ENCODE data around the gene DHX16.
"Not testable (repeated sequence)": the region's sequence is repeated elsewhere in the genome, so short reads cannot be mapped to it uniquely, and the experiment has no call there.

The DHX16 gene

DNA sequence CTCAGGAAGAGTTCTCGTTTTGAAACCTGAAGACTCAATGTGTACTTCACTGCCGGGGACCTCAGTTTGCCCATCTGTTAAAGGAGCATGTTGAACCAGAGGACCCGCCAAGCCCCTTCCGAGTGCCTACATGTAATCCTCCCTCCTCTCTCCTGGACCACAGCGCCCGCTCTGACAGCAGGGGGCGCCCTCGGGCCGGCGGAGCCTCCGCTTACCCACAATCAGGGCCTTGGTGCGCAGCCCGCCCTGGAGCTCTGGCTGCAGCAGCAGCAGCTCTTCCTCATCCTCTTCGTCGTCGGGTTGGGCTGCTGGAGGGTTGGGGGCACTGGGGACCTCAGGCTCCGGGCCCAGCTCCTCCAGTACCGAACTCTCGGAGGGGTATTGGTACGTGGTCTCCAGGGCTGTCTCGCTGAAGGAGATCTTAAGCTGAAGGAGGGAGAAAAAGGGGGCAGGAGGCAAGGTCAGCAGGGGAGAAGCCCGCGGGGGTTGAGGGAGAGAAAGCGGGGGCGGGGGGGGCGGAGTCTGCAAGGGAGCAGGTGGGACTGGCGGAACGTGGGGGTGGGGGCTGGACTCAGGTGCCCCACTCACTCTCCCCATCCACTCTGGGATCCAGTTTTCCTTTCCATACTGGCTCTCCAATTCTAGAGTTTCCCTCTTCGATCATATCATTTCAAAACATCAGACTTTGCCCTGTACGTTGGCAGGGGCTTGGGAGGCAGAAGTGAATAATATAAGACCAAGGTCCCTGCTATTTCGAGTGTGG lies 6.3 kb upstream of the DHX16 start:
- DNase-seq = peak; percentile 89 to 90

- no peak for DNase-seq
Measured at GRCh38 chr6:30676660-30677285, 4.0 kb upstream of the DHX16 start.

- no peak for DNase-seq
Measured at GRCh38 chr6:30670760-30671527, 1.9 kb downstream of the DHX16 start.

DNA sequence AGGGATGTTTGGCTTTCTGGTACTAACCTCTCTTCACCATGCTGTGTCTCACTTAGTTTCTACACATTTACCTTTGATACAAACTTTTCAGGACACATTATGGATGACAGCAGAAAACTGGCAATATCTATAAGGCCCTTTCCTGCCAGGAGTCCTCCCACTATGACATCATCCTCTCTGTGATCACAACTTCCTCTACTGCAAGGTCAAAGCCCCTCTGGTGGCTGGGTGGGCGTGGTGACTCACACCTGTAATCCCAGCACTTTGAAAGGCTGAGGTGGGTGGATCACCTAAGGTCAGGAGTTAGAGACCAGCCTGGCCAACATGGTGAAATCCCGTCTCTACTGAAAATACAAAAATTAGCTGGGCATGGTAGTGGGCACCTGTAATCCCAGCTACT lies 6.5 kb downstream of the DHX16 start:
- DNase-seq = peak; percentile 34 to 48

GRCh38 chr6:30664994-30665767 lies 7.6 kb downstream of the DHX16 start:
- DNase-seq = no peak

DNA sequence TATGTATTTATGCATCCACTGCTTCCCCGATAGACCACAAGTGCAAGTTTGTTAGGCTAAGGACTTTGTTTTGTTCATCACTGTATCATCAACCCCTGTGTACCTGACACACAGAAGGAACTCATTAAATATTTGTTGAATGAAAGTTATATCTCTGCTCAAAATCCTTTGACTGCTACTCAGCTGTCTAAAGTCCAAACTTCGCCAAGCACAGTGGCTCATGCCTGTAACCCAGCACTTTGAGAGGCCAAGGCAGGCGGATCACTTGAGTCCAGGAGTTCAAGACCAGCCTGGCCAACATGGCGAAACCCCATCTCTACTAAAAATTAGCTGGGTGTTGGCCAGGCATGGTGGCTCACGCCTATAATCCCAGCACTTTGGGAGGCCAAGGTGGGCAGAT lies 14.9 kb downstream of the DHX16 start:
- not testable (repeated sequence) for DNase-seq

DNA sequence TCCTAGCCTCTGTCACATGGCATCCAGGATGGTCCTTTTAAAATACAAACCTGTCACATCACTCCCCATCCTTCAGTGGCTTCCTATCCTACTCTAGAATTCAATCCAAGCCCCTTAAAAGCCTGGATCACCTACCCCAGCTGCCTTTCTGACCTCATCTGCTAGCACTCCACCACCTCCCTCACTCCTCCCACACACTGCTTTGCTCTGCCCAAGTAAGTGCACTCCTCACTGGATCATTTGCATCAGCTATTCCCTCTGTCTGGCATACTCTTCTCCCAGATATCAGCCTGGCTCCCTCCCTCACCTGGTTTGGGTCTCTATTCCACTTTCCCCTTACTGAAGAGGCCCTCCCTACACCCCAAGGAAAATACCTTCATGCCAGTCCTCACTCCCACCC lies 15.4 kb downstream of the DHX16 start:
- DNase-seq = no peak

DNA sequence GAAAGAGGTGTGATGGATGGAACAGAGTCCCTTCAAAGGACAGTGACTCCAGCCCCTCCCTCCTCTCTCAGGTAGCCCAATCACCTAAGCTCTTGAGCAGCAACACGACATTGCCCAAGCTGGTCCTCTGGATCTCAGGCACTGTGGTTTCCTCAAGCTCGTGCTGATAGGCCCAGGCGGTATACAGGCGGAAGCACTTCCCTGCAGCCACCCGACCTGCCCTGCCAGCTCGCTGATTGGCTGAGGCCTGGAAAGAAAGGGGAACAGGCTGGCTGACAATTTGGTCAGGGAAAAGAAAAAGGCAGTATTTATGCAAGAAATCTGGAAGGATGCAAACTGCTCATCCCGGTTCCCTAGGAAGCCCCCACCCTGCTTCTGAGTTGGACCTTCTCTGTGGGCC lies 16.3 kb downstream of the DHX16 start:
- no peak for DNase-seq

DNA sequence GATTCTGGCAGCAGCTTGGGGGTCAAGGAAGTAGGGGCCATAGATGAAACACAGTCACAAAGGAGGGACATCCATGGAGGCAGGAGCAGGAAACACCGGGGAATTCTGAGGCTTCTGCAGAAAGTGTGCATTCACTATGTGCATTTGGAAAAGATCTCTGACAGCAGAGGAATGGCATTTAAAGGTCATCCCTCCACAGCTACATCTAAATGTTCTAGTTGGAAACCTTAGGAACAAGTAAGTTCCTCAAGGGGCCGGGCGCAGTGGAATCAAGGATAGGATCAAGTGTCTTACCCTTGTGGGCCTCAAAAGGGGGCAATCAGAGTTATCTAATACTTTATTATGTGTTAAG lies 17.1 kb downstream of the DHX16 start:
- DNase-seq = no peak

DNA sequence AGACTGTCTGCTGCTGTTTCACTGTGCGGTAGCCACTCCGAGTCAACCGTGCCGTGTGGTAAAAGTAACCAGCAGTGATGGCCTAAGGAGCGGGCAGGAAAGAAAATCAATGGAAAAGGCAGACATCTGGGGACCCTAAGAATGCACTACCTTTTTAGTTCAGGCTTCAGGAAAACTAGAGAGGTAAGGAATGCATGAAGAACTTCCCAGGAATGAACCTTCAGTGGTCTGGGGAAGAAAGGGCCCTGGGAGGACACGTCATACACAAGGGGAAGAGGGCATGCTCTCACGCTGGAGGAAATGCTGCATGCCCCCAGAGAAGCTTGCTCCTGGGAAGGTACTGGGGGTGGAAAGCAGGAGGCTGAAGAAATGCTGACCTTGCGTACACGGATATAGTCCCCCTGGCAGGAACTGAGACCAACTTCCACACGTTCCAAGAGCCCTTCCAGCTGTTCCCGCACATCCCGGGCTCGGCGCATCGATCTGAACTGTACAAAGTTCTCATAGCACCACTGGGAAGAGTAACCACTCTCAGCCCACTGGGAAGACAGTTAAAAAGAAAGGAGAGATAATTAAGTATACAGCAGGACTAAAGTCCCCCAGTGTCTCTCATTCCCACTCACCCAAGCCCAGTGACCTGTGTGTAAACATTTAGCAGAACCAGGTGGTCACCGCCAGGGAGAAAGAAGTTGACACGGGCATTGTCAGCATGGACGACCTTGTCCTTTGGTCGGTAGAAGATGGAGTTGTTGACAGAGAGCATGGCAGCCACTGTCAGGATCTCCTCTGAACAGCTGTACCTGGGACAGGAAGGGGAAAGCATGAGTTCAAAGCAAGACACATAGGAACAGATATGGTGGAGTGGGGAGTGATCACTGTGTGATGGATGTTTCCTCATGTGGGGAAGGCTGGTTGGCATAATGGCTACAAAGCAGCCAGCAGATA lies 17.7 kb downstream of the DHX16 start:
- DNase-seq = no peak

DNA sequence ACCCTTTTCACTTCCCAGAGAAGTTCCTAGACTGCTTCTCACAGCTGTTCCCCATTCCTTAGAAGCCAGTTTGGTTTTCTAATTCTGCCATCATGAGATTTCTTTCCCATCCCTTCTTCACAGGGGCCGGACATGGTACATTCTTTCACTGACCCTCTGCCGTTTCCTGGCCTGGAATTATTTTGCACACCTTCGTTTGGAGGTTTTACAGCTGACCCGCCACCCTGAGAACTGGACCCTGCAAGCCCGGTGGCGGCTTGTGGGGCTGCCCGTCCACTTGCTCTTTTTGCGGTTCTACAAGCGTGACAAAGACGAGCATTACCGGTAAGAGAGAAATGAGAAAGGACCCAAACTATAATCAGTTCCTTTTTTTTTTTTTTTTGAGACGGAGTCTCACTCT lies 21.7 kb downstream of the DHX16 start:
- no peak for DNase-seq

DNA sequence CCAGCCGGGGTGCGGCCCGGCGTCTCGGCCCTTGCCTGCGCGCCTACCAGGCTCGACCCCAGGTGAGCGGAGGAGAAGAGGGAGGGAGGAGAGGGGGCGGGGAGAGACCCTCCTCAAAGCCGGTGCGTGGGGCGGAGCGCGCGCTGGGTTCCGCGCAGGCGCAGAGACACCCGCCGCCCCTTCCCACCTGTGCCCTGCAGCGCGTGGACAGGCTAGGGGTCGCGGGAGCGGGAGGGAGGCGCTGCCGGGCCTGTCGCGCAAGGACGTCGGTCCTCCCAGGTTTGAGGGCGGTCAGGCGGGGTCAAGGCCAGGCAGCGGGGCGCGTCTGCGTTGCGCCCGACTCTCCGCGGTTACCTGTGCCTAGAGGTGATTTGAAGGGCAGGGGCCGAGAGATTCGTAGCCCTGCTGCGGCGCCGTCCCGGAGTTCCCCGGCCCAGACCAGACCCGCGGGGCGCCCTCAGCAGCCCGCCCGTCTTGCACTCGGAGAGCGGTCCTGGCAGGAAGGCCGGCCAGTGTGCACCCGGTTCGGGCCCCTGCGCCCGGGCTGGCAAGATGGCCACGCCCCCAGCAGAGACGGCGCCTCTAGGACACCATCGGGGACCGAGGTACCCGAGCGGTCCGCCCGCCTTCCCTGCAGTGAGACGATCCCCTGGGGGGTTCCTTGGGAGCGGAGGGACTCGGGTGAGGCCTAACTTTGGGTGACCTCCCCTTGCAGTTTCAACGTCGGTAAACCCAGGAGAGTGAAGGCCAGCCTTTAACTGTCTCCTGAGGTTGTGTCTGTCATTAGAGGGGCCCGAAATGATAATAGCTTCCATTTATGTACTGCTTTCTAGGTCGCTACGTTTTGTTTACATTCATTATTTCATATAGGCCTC lies 25.3 kb downstream of the DHX16 start:
- peak; percentile 50 to 69 for DNase-seq

DNA sequence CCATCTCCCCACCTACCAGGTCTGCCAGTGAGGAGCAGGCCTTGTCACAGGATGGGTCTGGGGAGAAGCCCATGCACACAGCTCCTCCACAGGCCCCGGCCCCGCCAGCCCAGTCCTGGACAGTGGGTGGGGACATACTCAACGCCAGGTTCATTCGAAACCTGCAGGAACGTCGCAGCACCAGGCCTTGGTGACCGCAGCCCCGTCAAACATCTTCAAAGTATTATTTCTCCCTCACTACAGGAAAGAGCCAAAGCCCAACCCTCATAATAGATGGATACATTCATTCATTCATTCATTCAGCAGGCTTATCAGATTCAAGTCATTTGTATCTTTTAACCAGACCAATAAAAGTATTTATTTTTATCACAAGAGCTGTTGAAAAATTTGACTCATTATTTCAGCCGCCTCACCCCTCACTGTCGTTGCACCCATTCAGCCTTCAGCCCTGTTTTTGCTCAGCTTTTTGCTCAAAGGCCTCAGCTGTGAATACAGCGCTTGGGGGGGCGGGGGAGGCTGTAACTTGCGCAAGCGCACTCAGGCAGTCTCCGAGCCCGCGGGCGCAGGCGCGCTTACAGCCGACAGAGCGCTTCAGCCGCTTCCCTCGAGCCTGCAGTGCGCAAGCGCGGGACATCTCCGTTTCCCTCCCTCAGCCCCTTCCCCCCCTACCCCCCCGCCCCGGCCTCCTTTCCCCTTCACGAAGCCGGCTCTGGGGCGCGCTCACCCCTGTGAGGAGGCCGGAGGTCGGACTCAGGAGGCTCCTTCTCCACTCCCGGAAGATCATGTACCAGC lies 26.2 kb downstream of the DHX16 start, which contains the start of gene C6orf136:
Gene C6orf136, plus strand, starts transcription at position 684 of the 792 bp plus-strand sequence. Its CDS starts 99 bp downstream, at position 783.
- DNase-seq = peak; percentile 90 to 92

DNA sequence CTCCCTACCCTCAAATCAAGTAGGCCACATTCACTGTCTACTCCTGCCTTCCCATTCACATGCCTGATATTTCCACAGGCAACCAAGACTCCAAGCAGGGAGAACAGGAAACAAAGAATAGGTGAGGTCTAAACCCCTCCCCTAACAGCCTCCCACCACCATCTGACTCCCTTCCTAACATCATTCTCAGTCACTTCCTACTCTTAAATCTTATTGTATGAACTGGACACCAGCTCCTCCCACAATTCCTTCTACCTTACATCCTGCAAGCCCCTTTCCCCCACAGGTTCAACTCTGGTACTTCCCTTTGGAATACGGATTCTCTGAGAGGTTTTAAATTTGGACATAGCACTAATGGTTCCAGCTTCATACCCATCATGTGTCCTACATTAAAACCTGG lies 26.8 kb downstream of the DHX16 start:
- DNase-seq = no peak

DNA sequence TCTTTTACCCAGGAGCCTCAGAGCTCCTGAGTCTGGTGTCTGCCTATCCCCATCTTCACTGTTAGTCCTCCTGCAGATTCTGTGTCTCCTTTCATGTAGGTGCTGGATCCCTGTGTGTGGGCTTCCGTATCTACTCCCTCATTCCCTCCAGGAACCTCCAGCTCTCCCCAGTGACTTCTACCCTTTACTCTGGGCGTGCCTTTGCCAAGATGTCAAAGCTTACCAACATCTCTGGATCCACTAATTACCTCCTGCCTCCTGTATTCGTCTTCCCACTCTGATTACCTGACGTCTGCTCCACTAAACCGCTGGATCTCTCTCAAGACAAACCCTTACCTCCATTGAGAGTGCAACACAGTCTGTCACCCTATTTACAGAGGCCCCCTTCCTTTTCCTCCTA lies 28.0 kb downstream of the DHX16 start:
- no peak for DNase-seq

GRCh38 chr6:30643656-30644055 lies 29.1 kb downstream of the DHX16 start:
- no peak for DNase-seq

- no peak for DNase-seq
Measured at GRCh38 chr6:30641048-30641447, 31.8 kb downstream of the DHX16 start.

DNA sequence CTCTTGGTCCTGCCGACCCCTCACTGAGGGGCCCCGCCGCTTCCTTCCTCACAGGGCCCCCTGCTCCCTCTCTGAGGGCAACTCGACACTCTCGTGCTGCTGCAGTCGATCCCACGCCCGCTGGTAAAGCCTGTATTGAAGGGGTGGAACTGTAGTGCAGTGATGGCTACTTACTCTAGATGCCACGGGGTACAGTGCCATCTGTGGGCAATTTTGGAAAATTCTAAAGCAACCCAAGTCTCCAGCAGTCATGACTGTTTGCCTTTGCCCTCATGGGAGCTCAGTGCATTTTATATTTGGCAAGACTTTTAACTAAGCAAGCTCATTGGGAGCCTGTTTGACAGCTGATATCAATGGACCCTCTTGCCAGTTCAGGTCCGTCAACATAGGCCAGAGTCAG lies 32.3 kb downstream of the DHX16 start:
- DNase-seq = no peak

- DNase-seq = no peak
Measured at GRCh38 chr6:30635834-30636233, 37.0 kb downstream of the DHX16 start.

Measured in activated CD4-positive, alpha-beta T cell treated with anti-CD3 and anti-CD28 coated beads, Interleukin-2, amount 50 U/mL, for 4 hours (primary cell).